RPMI8226 (cell line): Measurements from ENCODE around the gene DCAF11.

Source experiments
- DNase-seq: peaks from one replicate; pipeline ENCODE4 v3.0.0-alpha.2; 2015

The DCAF11 gene

GRCh38 chr14:24162093-24162492 lies 47.5 kb downstream of the DCAF11 start:
- DNase-seq = no peak

- no peak for DNase-seq
Measured at GRCh38 chr14:24164518-24164991, 50.0 kb downstream of the DCAF11 start.

GRCh38 chr14:24165785-24166184 lies 51.2 kb downstream of the DCAF11 start:
- no peak for DNase-seq

GRCh38 chr14:24167469-24168114 lies 53.0 kb downstream of the DCAF11 start:
- no peak for DNase-seq

- no peak for DNase-seq
Measured at GRCh38 chr14:24171422-24172260, 57.1 kb downstream of the DCAF11 start, which contains the start of gene REC8. Gene REC8, plus strand, starts transcription at chr14:24172080. Its CDS starts 473 bp downstream, at chr14:24172553.

GRCh38 chr14:24172261-24172860 lies 57.8 kb downstream of the DCAF11 start:
- no peak for DNase-seq

- no peak for DNase-seq
Measured at GRCh38 chr14:24172871-24173281, 58.3 kb downstream of the DCAF11 start.
